ENCODE data around the gene GPR83.

GRCh38 chr11:94379613-94380012, 21.6 kb downstream of the GPR83 start:
- TF ChIP-seq CTCF (conservative IDR thresholded peaks at IDR 0.05; ENCODE audit: low read length) (no peak), EZH2phosphoT487 (IDR thresholded peaks at IDR 0.05; ENCODE audit: borderline replicate concordance) (no peak)

Data from Loucy (cell line).